ENCODE results near the gene HSDL1. TPM values are rescaled to one million over a fixed set of nuclear protein-coding genes. Genes with fewer than 3 reads are reported as not detected.
A peak's percentile ranks its signal among the peaks of the same experiment; 100 is the strongest.
"Not testable (repeated sequence)": the region's sequence is repeated elsewhere in the genome, so short reads cannot be mapped to it uniquely, and the experiment has no call there.

Gene HSDL1
- total and polyA plus RNA-seq, 8 donors, result 7.2 to 374 (median 9.2) TPM

GRCh38 chr16:84121007-84121406, 24.0 kb downstream of the HSDL1 start:
- 84 to 86% (median 85%) methylated on average over 10 of the region's 10 CpGs for WGBS, 5 donors
- no peak for TF ChIP-seq POLR2AphosphoS5 (IDR thresholded peaks at IDR 0.05)
- TF ChIP-seq CTCF (IDR thresholded peaks at IDR 0.05), result no peak
- no peak for TF ChIP-seq POLR2A (IDR thresholded peaks at IDR 0.05)
- no peak for TF ChIP-seq EP300 (IDR thresholded peaks at IDR 0.05)
- H3K27ac ChIP-seq, result no peak overlapping the region

GRCh38 chr16:84120023-84120422, 25.0 kb downstream of the HSDL1 start:
- intact Hi-C loops (cut with DNase I; ENCODE audit: low total_unique reads), result no loop called here
- TF ChIP-seq POLR2A (IDR thresholded peaks at IDR 0.05) (no peak), CTCF (IDR thresholded peaks at IDR 0.05) (no peak), POLR2AphosphoS5 (IDR thresholded peaks at IDR 0.05) (no peak), EP300 (IDR thresholded peaks at IDR 0.05) (no peak)
- Histone ChIP-seq H3K27ac (no peak overlapping the region), H3K27me3 (no peaks in the 10 kb centered on the region), H3K36me3 (peaks cover 0 to 26% (median 23%) of the 10 kb centered on the region in 4 donors), H3K9me3 (no peaks in the 10 kb centered on the region), H3K4me3 (no peak overlapping the region), H3K4me1 (peaks cover 11 to 20% (median 18%) of the 10 kb centered on the region in 4 donors)
- no peak for DNase-seq
- WGBS, 5 donors, result 62 to 78% (median 73%) methylated on average over 5 of the region's 5 CpGs

More at GRCh38 chr16:84121007-84121406, 24.0 kb downstream of the HSDL1 start:
- H3K36me3 ChIP-seq, result peaks cover 0 to 27% (median 24%) of the 10 kb centered on the region in 4 donors
- no peak overlapping the region for H3K4me3 ChIP-seq
- DNase-seq, result no peak
- H3K9me3 ChIP-seq, result no peaks in the 10 kb centered on the region
- intact Hi-C loops (cut with DNase I; ENCODE audit: low total_unique reads), result no loop called here
- H3K27me3 ChIP-seq, result no peaks in the 10 kb centered on the region
- peaks cover 4 to 11% (median 10%) of the 10 kb centered on the region in 4 donors for H3K4me1 ChIP-seq

- Histone ChIP-seq H3K27me3 (no peaks in the 10 kb centered on the region), H3K4me3 (no peak overlapping the region), H3K36me3 (peaks cover 0 to 23% (median 21%) of the 10 kb centered on the region in 4 donors), H3K27ac (no peak overlapping the region), H3K9me3 (no peaks in the 10 kb centered on the region), H3K4me1 (peaks cover 13 to 26% (median 23%) of the 10 kb centered on the region in 4 donors)
- no peak for DNase-seq
- intact Hi-C loops (cut with DNase I; ENCODE audit: low total_unique reads), result no loop called here
- TF ChIP-seq POLR2AphosphoS5 (IDR thresholded peaks at IDR 0.05) (no peak), CTCF (IDR thresholded peaks at IDR 0.05) (no peak), POLR2A (IDR thresholded peaks at IDR 0.05) (no peak), EP300 (IDR thresholded peaks at IDR 0.05) (no peak)
- WGBS, 5 donors, result 78 to 89% (median 86%) methylated on average over 13 of the region's 13 CpGs
Measured at GRCh38 chr16:84119368-84119767, 25.6 kb downstream of the HSDL1 start.

- Histone ChIP-seq H3K36me3 (peaks cover 0 to 14% (median 12%) of the 10 kb centered on the region in 4 donors), H3K4me1 (peaks cover 13 to 36% (median 28%) of the 10 kb centered on the region in 4 donors)
- H3K27ac ChIP-seq; H3K27me3 ChIP-seq; DNase-seq; H3K9me3 ChIP-seq; intact Hi-C loops (cut with DNase I; ENCODE audit: low total_unique reads); H3K4me3 ChIP-seq: not testable (repeated sequence)
- 87 to 94% (median 90%) methylated on average over 5 of the region's 5 CpGs for WGBS, 5 donors
Measured at GRCh38 chr16:84118315-84118714, 26.7 kb downstream of the HSDL1 start.

- H3K4me1 ChIP-seq, result peaks cover 13 to 42% (median 31%) of the 10 kb centered on the region in 4 donors
- H3K27me3 ChIP-seq, result no peaks in the 10 kb centered on the region
- WGBS, 5 donors, result 7 to 12% (median 9%) methylated on average over 8 to 12 of the region's 12 CpGs
- H3K36me3 ChIP-seq, result peaks cover 0 to 6% (median 3%) of the 10 kb centered on the region in 4 donors
- TF ChIP-seq CTCF (IDR thresholded peaks at IDR 0.05) (no peak), POLR2A (IDR thresholded peaks at IDR 0.05) (no peak), EP300 (IDR thresholded peaks at IDR 0.05) (no peak)
- intact Hi-C loops (cut with DNase I; ENCODE audit: low total_unique reads), result no loop called here
- peak overlapping the region; percentile 87 to 97 (median 93) for H3K27ac ChIP-seq
- H3K4me3 ChIP-seq, result peak overlapping the region; percentile 72 to 97 (median 92)
- no peak for DNase-seq
- H3K9me3 ChIP-seq, result no peaks in the 10 kb centered on the region
Measured at GRCh38 chr16:84117494-84117843, 27.5 kb downstream of the HSDL1 start.
